ENCODE results near the gene ANKRD30A.

GRCh38 chr10:37269554-37270256 lies 144.3 kb downstream of the ANKRD30A start:
- TF ChIP-seq MAX (IDR thresholded peaks at IDR 0.05) (no peak), YY1 (IDR thresholded peaks at IDR 0.05) (no peak), CTCF (IDR thresholded peaks at IDR 0.05; ENCODE audit: low read depth, low read length, missing input control) (no peak), TAF1 (conservative IDR thresholded peaks at IDR 0.05) (no peak), ZBTB33 (IDR thresholded peaks at IDR 0.05) (no peak), GABPA (IDR thresholded peaks at IDR 0.05 in 1 of 2, conservative IDR thresholded peaks at IDR 0.05 in 1 of 2) (no peak), EGR1 (IDR thresholded peaks at IDR 0.05; ENCODE audit: low read depth in 2 of 2) (no peak), REST (IDR thresholded peaks at IDR 0.05) (no peak)

Data from liver (tissue), 3 donors.